CD14-positive monocyte (primary cell): Measurements from ENCODE around the gene FXYD4. TPM values are rescaled to one million over a fixed set of nuclear protein-coding genes. Genes with fewer than 3 reads are reported as not detected.

ENCODE experiments used
- DNase-seq, 3 donors: peaks; one replicate each; pipeline ENCODE4 v3.0.0-alpha.2; 2011 to 2022
- H2AFZ ChIP-seq: 2 replicates; pipeline ENCODE4 v1.6.0; 2012; ENCODE audit warnings: mild to moderate bottlenecking, low read depth, low read length, inconsistent platforms; ENCODE audit not compliant: insufficient read depth, poor library complexity, severe bottlenecking
- H3K27ac ChIP-seq, 2 donors: 1 replicate in 1 of 2; 2 replicates in 1 of 2; pipeline ENCODE4 v1.5.1; 2012 to 2013; ENCODE audit warnings: low read length in 2 of 2, control low read depth in 1 of 2, inconsistent platforms in 1 of 2, low read depth in 1 of 2, mild to moderate bottlenecking in 1 of 2
- H3K27me3 ChIP-seq, 2 donors: one replicate each; pipeline versions ENCODE4 v1.6.0 to v1.6.1; 2011 to 2013; ENCODE audit warnings: low read length in 2 of 2; ENCODE audit not compliant: control insufficient read depth in 2 of 2, insufficient read depth in 2 of 2
- H3K36me3 ChIP-seq, 2 donors: replicated peaks in 1 of 2; 1 replicate in 1 of 2; 2 replicates in 1 of 2; pipeline versions ENCODE4 v1.5.1 to v1.6.1; 2012 to 2013; ENCODE audit warnings: low read length in 2 of 2, control low read depth in 1 of 2, inconsistent platforms in 1 of 2, mild to moderate bottlenecking in 1 of 2; ENCODE audit not compliant: insufficient read depth in 2 of 2, control insufficient read depth in 1 of 2
- H3K4me1 ChIP-seq, 2 donors: 1 replicate in 1 of 2; 2 replicates in 1 of 2; pipeline versions ENCODE4 v1.5.1 to v1.6.1; 2012 to 2013; ENCODE audit warnings: low read length in 2 of 2, control low read depth in 1 of 2, inconsistent platforms in 1 of 2, mild to moderate bottlenecking in 1 of 2, moderate library complexity in 1 of 2; ENCODE audit not compliant: insufficient read depth in 2 of 2, control insufficient read depth in 1 of 2
- H3K4me2 ChIP-seq: replicated peaks from 2 replicates; pipeline ENCODE3; 2012; ENCODE audit warnings: low read length, moderate library complexity, mild to moderate bottlenecking; ENCODE audit not compliant: poor library complexity, severe bottlenecking; ENCODE audit errors: extremely low read depth
- H3K4me3 ChIP-seq, 3 experiments: fragments of 200-600 bp in 1 of 3; sonication (generic) in 1 of 3; replicated peaks in 1 of 3; 1 replicate in 2 of 3; 2 replicates in 1 of 3; pipeline ENCODE4 v1.5.1; 2011 to 2013; ENCODE audit warnings: low read length in 3 of 3, mild to moderate bottlenecking in 3 of 3, control low read depth in 2 of 3, low read depth in 2 of 3, inconsistent platforms in 1 of 3, moderate library complexity in 1 of 3
- H3K79me2 ChIP-seq: 2 replicates; pipeline ENCODE4 v1.6.0; 2012; ENCODE audit warnings: mild to moderate bottlenecking, control low read depth, inconsistent platforms, low read length, moderate library complexity; ENCODE audit not compliant: insufficient read depth
- H3K9ac ChIP-seq: 2 replicates; pipeline ENCODE4 v1.6.0; 2017; ENCODE audit warnings: low read length, mild to moderate bottlenecking; ENCODE audit not compliant: insufficient read depth, poor library complexity, severe bottlenecking
- H3K9me3 ChIP-seq, 2 donors: replicated peaks in 1 of 2; 1 replicate in 1 of 2; 2 replicates in 1 of 2; pipeline versions ENCODE4 v1.5.1 to v1.6.1; 2012 to 2013; ENCODE audit warnings: low read length in 2 of 2, control low read depth in 1 of 2; ENCODE audit not compliant: control insufficient read depth in 1 of 2, insufficient read depth in 1 of 2
- H4K20me1 ChIP-seq: 2 replicates; pipeline ENCODE4 v1.6.0; 2012; ENCODE audit warnings: mild to moderate bottlenecking, low read length, control low read depth, moderate library complexity; ENCODE audit not compliant: insufficient read depth
- H3K27ac Mint-ChIP-seq, 7 donors: one replicate each; pipeline ENCODE4 v1.8.0; 2020; ENCODE audit warnings: mild to moderate bottlenecking in 7 of 7, mixed read lengths in 7 of 7, moderate library complexity in 6 of 7, inconsistent platforms in 2 of 7
- H3K27me3 Mint-ChIP-seq, 3 donors: one replicate each; pipeline ENCODE4 v1.8.0; 2021 to 2022; ENCODE audit warnings: low read depth in 3 of 3, mild to moderate bottlenecking in 3 of 3, mixed read lengths in 3 of 3, moderate library complexity in 3 of 3, inconsistent platforms in 1 of 3
- H3K36me3 Mint-ChIP-seq, 2 donors: one replicate each; pipeline ENCODE4 v1.8.0; 2020; ENCODE audit warnings: mixed read lengths in 2 of 2, inconsistent platforms in 1 of 2, mild to moderate bottlenecking in 1 of 2
- H3K4me1 Mint-ChIP-seq: one replicate; pipeline ENCODE4 v1.8.0; 2020; ENCODE audit warnings: mild to moderate bottlenecking, mixed read lengths
- H3K4me3 Mint-ChIP-seq, 2 donors: one replicate each; pipeline ENCODE4 v1.8.0; 2020; ENCODE audit warnings: mild to moderate bottlenecking in 2 of 2, mixed read lengths in 2 of 2, moderate library complexity in 1 of 2
- H3K9me3 Mint-ChIP-seq, 7 donors: one replicate each; pipeline ENCODE4 v1.8.0; 2020 to 2022; ENCODE audit warnings: mixed read lengths in 7 of 7, mild to moderate bottlenecking in 6 of 7, moderate library complexity in 6 of 7, inconsistent platforms in 2 of 7
- CTCF ChIP-seq: fragments of 200-600 bp; IDR thresholded peaks from one replicate; pipeline ENCODE4 v1.8.0; 2022; ENCODE audit warnings: antibody characterized with exemption, mild to moderate bottlenecking
- WGBS: methylation state at CpG from one replicate; pipeline ENCODE4 v1.1.5; 2013; ENCODE audit warnings: missing lambda C conversion rate; ENCODE audit not compliant: insufficient coverage; 5-methylcytosine and 5-hydroxymethylcytosine counted together
- intact Hi-C, 2 donors: fragments of 100-400 bp; cut with micrococcal nuclease; formaldehyde crosslinking; loops; one replicate each; pipeline versions ENCODE4 v1.15.0 to v1.15.1; 2023
- polyA plus RNA-seq, 3 donors: library from polyadenylated mRNA; depleted of rRNA in 1 of 3; unstranded in 2 of 3; stranded (reverse) in 1 of 3; fragments of 300-500 nt in 2 of 3; fragments of >200 nt in 1 of 3; fragmentation: Illumina TruSeq in 2 of 3; gene quantifications; 1 replicate in 2 of 3; 2 replicates in 1 of 3; pipeline ENCODE4 v1.2.3, GENCODE V29; 2012 to 2021

Gene FXYD4
- polyA plus RNA-seq, 3 donors, result 0.16 TPM; not detected in 2

DNA sequence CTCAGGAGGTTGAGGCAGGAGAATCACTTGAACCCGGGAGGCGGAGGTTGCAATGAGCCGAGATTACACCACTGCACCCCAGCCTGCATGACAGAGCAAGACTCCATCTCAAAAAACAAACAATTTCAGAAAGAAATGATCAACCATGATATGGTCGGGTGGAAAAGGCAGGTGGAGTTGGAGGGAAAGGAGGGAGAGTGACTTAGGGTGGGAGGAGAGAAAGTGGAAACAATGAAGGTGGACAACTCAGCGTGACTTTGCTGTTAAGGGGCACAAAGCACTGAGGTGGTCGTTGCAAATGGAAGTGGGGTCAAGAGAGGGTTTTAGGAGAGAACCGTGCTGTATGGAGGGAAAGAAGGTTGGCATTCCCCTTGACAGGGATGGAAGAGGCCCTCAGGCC, 30.0 kb upstream of the FXYD4 start:
- no peak overlapping the region for H2AFZ ChIP-seq
- no peak overlapping the region for H3K27ac ChIP-seq
- no peaks in the 10 kb centered on the region for H3K9me3 ChIP-seq
- peaks cover 2 to 13% (median 8%) of the 10 kb centered on the region in 3 donors for H3K27me3 Mint-ChIP-seq
- no peak overlapping the region for H3K4me2 ChIP-seq
- peaks cover 19% of the 10 kb centered on the region for H3K4me1 Mint-ChIP-seq
- TF ChIP-seq CTCF, result no peak
- H3K79me2 ChIP-seq, result no peaks in the 10 kb centered on the region
- intact Hi-C loops, result no loop called here
- no peak overlapping the region for H3K4me3 ChIP-seq
- no peaks in the 10 kb centered on the region for H3K27me3 ChIP-seq
- no peak overlapping the region for H3K4me3 Mint-ChIP-seq
- H3K9me3 Mint-ChIP-seq, result peaks cover 0 to 1% (median 0%) of the 10 kb centered on the region in 7 donors
- no peak overlapping the region for H3K9ac ChIP-seq
- 100% methylated on average over 4 of the region's 7 CpGs for WGBS
- H3K4me1 ChIP-seq, result peaks cover 0 to 10% of the 10 kb centered on the region in 2 donors
- no peaks in the 10 kb centered on the region for H4K20me1 ChIP-seq
- DNase-seq, result no peak
- H3K36me3 ChIP-seq, result no peaks in the 10 kb centered on the region
- H3K27ac Mint-ChIP-seq, result no peak overlapping the region
- no peaks in the 10 kb centered on the region for H3K36me3 Mint-ChIP-seq

DNA sequence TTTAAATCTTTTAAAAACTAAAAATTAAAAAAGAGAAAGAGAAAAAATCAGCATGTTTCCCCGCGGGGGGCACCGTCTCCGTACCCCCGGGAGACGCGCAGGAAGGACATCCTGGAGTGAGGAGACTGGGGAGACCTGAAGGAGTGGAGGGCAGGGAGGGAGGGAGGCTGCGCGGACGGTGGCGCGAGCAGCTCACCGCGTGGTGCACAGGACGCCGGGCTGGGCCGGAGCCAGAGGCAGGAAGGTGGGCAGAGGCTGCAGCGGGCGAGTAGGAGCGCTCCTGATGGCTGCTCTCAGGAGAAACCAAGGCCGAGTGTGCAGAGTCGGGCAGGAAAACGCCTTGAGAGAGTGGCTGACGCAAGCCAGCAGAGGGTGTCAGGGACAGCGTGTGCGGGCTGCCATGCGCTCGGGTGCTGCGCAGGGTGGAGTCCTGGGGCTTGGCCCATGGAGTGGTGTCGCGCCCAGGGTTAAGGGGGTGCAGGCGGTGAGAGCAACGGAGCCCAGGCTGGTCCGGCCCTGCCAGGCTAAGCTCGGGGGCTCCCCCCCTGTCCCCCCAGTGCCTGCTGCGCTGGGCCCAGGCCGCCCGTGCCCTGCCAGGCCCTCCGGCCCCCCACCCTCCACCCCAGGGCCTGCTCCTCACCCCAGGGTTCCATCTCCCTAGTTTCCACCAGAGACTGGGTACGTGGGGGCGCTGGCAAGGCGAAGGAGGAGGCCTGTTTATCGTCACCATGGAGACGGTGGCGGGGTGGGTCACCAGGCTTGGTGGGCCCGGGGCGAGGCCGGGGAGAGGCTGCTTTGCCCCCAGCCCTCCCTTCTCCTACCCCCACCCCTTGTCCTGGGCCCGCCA, 28.9 kb upstream of the FXYD4 start:
- 97% methylated on average over 39 of the region's 49 CpGs for WGBS
- Mint-ChIP-seq H3K9me3 (peaks cover 0 to 1% (median 0%) of the 10 kb centered on the region in 7 donors), H3K27ac (no peak overlapping the region), H3K4me1 (peaks cover 11% of the 10 kb centered on the region), H3K4me3 (no peak overlapping the region), H3K36me3 (no peaks in the 10 kb centered on the region), H3K27me3 (peaks cover 2 to 13% (median 8%) of the 10 kb centered on the region in 3 donors)
- Histone ChIP-seq H3K4me2 (no peak overlapping the region), H4K20me1 (no peaks in the 10 kb centered on the region), H3K27ac (no peak overlapping the region), H3K79me2 (no peaks in the 10 kb centered on the region), H3K4me3 (no peak overlapping the region), H3K9ac (no peak overlapping the region), H2AFZ (no peak overlapping the region), H3K4me1 (peaks cover 0 to under 1% of the 10 kb centered on the region in 2 donors), H3K27me3 (no peaks in the 10 kb centered on the region), H3K36me3 (no peaks in the 10 kb centered on the region), H3K9me3 (no peaks in the 10 kb centered on the region)
- TF ChIP-seq CTCF, result no peak
- no peak for DNase-seq
- intact Hi-C loops, result no loop called here
